Rectal smooth muscle tissue (tissue), 1 donor: Measurements from ENCODE around the gene PRUNE2.

Source experiments
- H3K27ac ChIP-seq: one replicate; pipeline ENCODE4 v1.7.0; 2013; ENCODE audit warnings: low read depth, low read length, inconsistent platforms
- H3K27me3 ChIP-seq: one replicate; pipeline ENCODE4 v1.7.0; 2013; ENCODE audit warnings: low read length; ENCODE audit not compliant: control insufficient read depth, insufficient read depth
- H3K36me3 ChIP-seq: one replicate; pipeline ENCODE4 v1.7.0; 2013; ENCODE audit warnings: low read length; ENCODE audit not compliant: control insufficient read depth, insufficient read depth
- H3K4me1 ChIP-seq: one replicate; pipeline ENCODE4 v1.7.0; 2013; ENCODE audit warnings: low read length; ENCODE audit not compliant: control insufficient read depth, insufficient read depth
- H3K4me3 ChIP-seq: one replicate; pipeline ENCODE4 v1.7.0; 2013; ENCODE audit warnings: low read length
- H3K9ac ChIP-seq: one replicate; pipeline ENCODE4 v1.7.0; 2013; ENCODE audit warnings: low read length

The PRUNE2 gene

GRCh38 chr9:76733096-76733495 is 172.8 kb downstream of the PRUNE2 start:
- Histone ChIP-seq H3K36me3 (no peaks in the 10 kb centered on the region), H3K9ac (no peak overlapping the region), H3K27ac (no peak overlapping the region), H3K4me3 (no peak overlapping the region), H3K4me1 (no peaks in the 10 kb centered on the region), H3K27me3 (no peaks in the 10 kb centered on the region)

GRCh38 chr9:76732341-76732958 is 173.5 kb downstream of the PRUNE2 start:
- H3K4me3 ChIP-seq: no peak overlapping the region
- H3K4me1 ChIP-seq: no peaks in the 10 kb centered on the region
- no peaks in the 10 kb centered on the region for H3K27me3 ChIP-seq
- H3K27ac ChIP-seq: no peak overlapping the region
- H3K36me3 ChIP-seq: no peaks in the 10 kb centered on the region
- H3K9ac ChIP-seq: no peak overlapping the region

GRCh38 chr9:76730801-76731200 is 175.1 kb downstream of the PRUNE2 start:
- H3K27ac ChIP-seq: no peak overlapping the region
- H3K36me3 ChIP-seq: peaks cover 1% of the 10 kb centered on the region
- no peaks in the 10 kb centered on the region for H3K4me1 ChIP-seq
- H3K27me3 ChIP-seq: no peaks in the 10 kb centered on the region
- H3K9ac ChIP-seq: no peak overlapping the region
- no peak overlapping the region for H3K4me3 ChIP-seq

GRCh38 chr9:76729980-76730737 is 175.8 kb downstream of the PRUNE2 start:
- Histone ChIP-seq H3K27ac (no peak overlapping the region), H3K27me3 (no peaks in the 10 kb centered on the region), H3K4me1 (no peaks in the 10 kb centered on the region), H3K4me3 (no peak overlapping the region), H3K36me3 (peaks cover 2% of the 10 kb centered on the region), H3K9ac (no peak overlapping the region)

- no peak overlapping the region for H3K27ac ChIP-seq
- peaks cover 2% of the 10 kb centered on the region for H3K36me3 ChIP-seq
- H3K27me3 ChIP-seq: no peaks in the 10 kb centered on the region
- no peak overlapping the region for H3K9ac ChIP-seq
- no peak overlapping the region for H3K4me3 ChIP-seq
- no peaks in the 10 kb centered on the region for H3K4me1 ChIP-seq
Observed at GRCh38 chr9:76729116-76729515, 176.8 kb downstream of the PRUNE2 start.

GRCh38 chr9:76725885-76726284 is 180.0 kb downstream of the PRUNE2 start:
- peaks cover 2% of the 10 kb centered on the region for H3K36me3 ChIP-seq
- no peak overlapping the region for H3K27ac ChIP-seq
- no peaks in the 10 kb centered on the region for H3K27me3 ChIP-seq
- H3K4me3 ChIP-seq: no peak overlapping the region
- H3K9ac ChIP-seq: no peak overlapping the region
- H3K4me1 ChIP-seq: no peaks in the 10 kb centered on the region

GRCh38 chr9:76725011-76725546 is 180.8 kb downstream of the PRUNE2 start:
- Histone ChIP-seq H3K9ac (no peak overlapping the region), H3K27me3 (no peaks in the 10 kb centered on the region), H3K27ac (no peak overlapping the region), H3K36me3 (peaks cover 2% of the 10 kb centered on the region), H3K4me1 (no peaks in the 10 kb centered on the region), H3K4me3 (no peak overlapping the region)

- Histone ChIP-seq H3K9ac (no peak overlapping the region), H3K27ac (no peak overlapping the region), H3K4me3 (no peak overlapping the region), H3K36me3 (no peaks in the 10 kb centered on the region), H3K27me3 (no peaks in the 10 kb centered on the region), H3K4me1 (peaks cover 7% of the 10 kb centered on the region)
Observed at GRCh38 chr9:76720245-76720644, 185.7 kb downstream of the PRUNE2 start.

GRCh38 chr9:76718166-76718565 is 187.7 kb downstream of the PRUNE2 start:
- H3K9ac ChIP-seq: no peak overlapping the region
- peak overlapping the region; percentile 24 for H3K27ac ChIP-seq
- H3K36me3 ChIP-seq: no peaks in the 10 kb centered on the region
- no peak overlapping the region for H3K4me3 ChIP-seq
- H3K27me3 ChIP-seq: no peaks in the 10 kb centered on the region
- H3K4me1 ChIP-seq: peaks cover 7% of the 10 kb centered on the region

GRCh38 chr9:76717613-76718012 is 188.3 kb downstream of the PRUNE2 start:
- Histone ChIP-seq H3K27ac (peak overlapping the region; percentile 24), H3K9ac (no peak overlapping the region), H3K4me1 (peaks cover 7% of the 10 kb centered on the region), H3K27me3 (no peaks in the 10 kb centered on the region), H3K36me3 (no peaks in the 10 kb centered on the region), H3K4me3 (no peak overlapping the region)

GRCh38 chr9:76717176-76717575 is 188.7 kb downstream of the PRUNE2 start:
- Histone ChIP-seq H3K4me1 (peaks cover 7% of the 10 kb centered on the region), H3K36me3 (no peaks in the 10 kb centered on the region), H3K27ac (peak overlapping the region; percentile 24), H3K9ac (no peak overlapping the region), H3K27me3 (no peaks in the 10 kb centered on the region), H3K4me3 (no peak overlapping the region)

- Histone ChIP-seq H3K36me3 (no peaks in the 10 kb centered on the region), H3K27me3 (no peaks in the 10 kb centered on the region), H3K27ac (peak overlapping the region; percentile 48), H3K4me1 (peaks cover 7% of the 10 kb centered on the region), H3K9ac (no peak overlapping the region), H3K4me3 (no peak overlapping the region)
Observed at GRCh38 chr9:76716085-76716672, 189.7 kb downstream of the PRUNE2 start.
